HepG2 (cell line): ENCODE results near the gene WWP2. TPM values are rescaled to one million over a fixed set of nuclear protein-coding genes. Genes with fewer than 3 reads are reported as not detected.

Source experiments
- ATAC-seq: fragments of 200-7000 bp; cut with Tn5 transposase; 3 replicates; pipeline ENCODE4 v1.9.1; 2020; ENCODE audit warnings: mild to moderate bottlenecking, moderate library complexity
- BruUV-seq: library from RNA; stranded (reverse); fragments of 400-500 nt; replicated peaks from 2 replicates; lab custom pipeline; 2021; lab: Mats Ljungman, UMichigan
- CTCF ChIA-PET: fragments of 300-600 bp; formaldehyde crosslinking; extraction: SDS; loops from one replicate; lab custom pipeline; 2021; ENCODE audit warnings: low total read pairs, inconsistent platforms, low intra/inter-chr PET ratio; lab: Yijun Ruan, JAX
- POLR2A ChIA-PET: fragments of 350-600 bp; sonication (Branson Sonifier 250); formaldehyde crosslinking; loops from one replicate; lab custom pipeline; 2020; ENCODE audit warnings: antibody characterized with exemption, inconsistent platforms; lab: Yijun Ruan, JAX
- DNase-seq: peaks from one replicate; pipeline ENCODE4 v3.0.0-alpha.2; 2015; ENCODE audit warnings: low spot score
- FAIRE-seq: peaks from 3 replicates; lab custom pipeline; 2011; peaks lifted over from hg19 to GRCh38; lab: Jason Lieb, UNC
- H2AFZ ChIP-seq: one replicate; pipeline ENCODE4 v1.6.1; 2011; ENCODE audit warnings: low read length, inconsistent platforms
- H3K27ac ChIP-seq: fragments of 300-600 bp; 3 replicates; pipeline ENCODE4 v1.8.0; 2011; ENCODE audit warnings: mixed run types, mild to moderate bottlenecking, mixed read lengths, low read length, inconsistent platforms; ENCODE audit not compliant: insufficient read depth; ENCODE audit errors: extremely low read length
- H3K27me3 ChIP-seq, 2 experiments: fragments of 200-600 bp in 1 of 2; 2 replicates in 1 of 2; 3 replicates in 1 of 2; pipeline versions ENCODE4 v1.6.0 to v1.8.0; 2011; ENCODE audit warnings: low read length in 2 of 2, mild to moderate bottlenecking in 2 of 2, moderate library complexity in 2 of 2, inconsistent platforms in 1 of 2; ENCODE audit not compliant: insufficient read depth in 2 of 2, control insufficient read depth in 1 of 2
- H3K36me3 ChIP-seq, 2 experiments: fragments of 200-600 bp in 1 of 2; replicated peaks in 1 of 2; 2 replicates in 1 of 2; 3 replicates in 1 of 2; pipeline versions ENCODE4 v1.5.1 to v1.8.0; 2011; ENCODE audit warnings: low read length in 2 of 2, inconsistent platforms in 1 of 2; ENCODE audit not compliant: insufficient read depth in 2 of 2, control insufficient read depth in 1 of 2
- H3K4me1 ChIP-seq: 2 replicates; pipeline ENCODE4 v1.5.1; 2012; ENCODE audit warnings: low read length, inconsistent platforms; ENCODE audit not compliant: insufficient read depth
- H3K4me2 ChIP-seq: 2 replicates; pipeline ENCODE4 v1.6.0; 2011; ENCODE audit warnings: low read depth, low read length, inconsistent platforms
- H3K4me3 ChIP-seq, 3 experiments: fragments of 200-600 bp in 1 of 3; sonication (generic), shearing (Covaris generic) in 1 of 3; replicated peaks in 1 of 3; 2 replicates each; pipeline ENCODE4 v1.5.1; 2011 to 2016; ENCODE audit warnings: low read length in 3 of 3, inconsistent platforms in 2 of 3, low read depth in 2 of 3, mild to moderate bottlenecking in 2 of 3, control low read depth in 1 of 3, mixed read lengths in 1 of 3; ENCODE audit not compliant: insufficient read depth in 1 of 3
- H3K79me2 ChIP-seq: one replicate; pipeline ENCODE4 v1.6.1; 2011; ENCODE audit warnings: low read length, inconsistent platforms; ENCODE audit not compliant: insufficient read depth
- H3K9ac ChIP-seq: 2 replicates; pipeline ENCODE4 v1.6.0; 2011; ENCODE audit warnings: mild to moderate bottlenecking, low read depth, low read length, inconsistent platforms; ENCODE audit not compliant: insufficient read depth
- H3K9me3 ChIP-seq: 2 replicates; pipeline ENCODE4 v1.5.1; 2012; ENCODE audit warnings: mild to moderate bottlenecking, low read length
- H4K20me1 ChIP-seq: 2 replicates; pipeline ENCODE4 v1.6.0; 2011; ENCODE audit warnings: inconsistent platforms, mild to moderate bottlenecking, low read length, moderate library complexity; ENCODE audit not compliant: insufficient read depth
- AGO2 ChIP-seq: fragments of 200-400 bp; formaldehyde crosslinking; optimal IDR thresholded peaks from 2 replicates; pipeline ENCODE3; 2017; ENCODE audit warnings: mild to moderate bottlenecking, low read depth, low read length, moderate library complexity
- CEBPB ChIP-seq: IDR thresholded peaks from 2 replicates; pipeline ENCODE4 v1.6.1; 2011; ENCODE audit warnings: low read depth, low read length, improper control_type of control experiment, borderline replicate concordance
- FOXA3 ChIP-seq: IDR thresholded peaks from 2 replicates; pipeline ENCODE4 v1.6.1; 2016; ENCODE audit warnings: missing genetic modification reagents, missing compliant biosample characterization
- HNRNPL ChIP-seq: fragments of 200-400 bp; formaldehyde crosslinking; IDR thresholded peaks from 2 replicates; pipeline ENCODE4 v1.6.1; 2017; ENCODE audit warnings: mild to moderate bottlenecking, low read depth, low read length
- POLR2G ChIP-seq: fragments of 200-400 bp; formaldehyde crosslinking; IDR thresholded peaks from 2 replicates; pipeline ENCODE4 v1.6.1; 2018; ENCODE audit warnings: mild to moderate bottlenecking, low read depth, low read length, moderate library complexity
- ZFAT ChIP-seq: sonication (generic); formaldehyde crosslinking; conservative IDR thresholded peaks from 2 replicates; pipeline ENCODE4 v1.8.1; 2023; ENCODE audit warnings: missing genetic modification reagents, inconsistent platforms
- ZMYM3 ChIP-seq: sonication (generic); formaldehyde crosslinking; IDR thresholded peaks from 2 replicates; pipeline ENCODE4 v1.5.1; 2020; ENCODE audit warnings: mild to moderate bottlenecking, missing genetic modification reagents
- ZNF10 ChIP-seq: sonication (generic); formaldehyde crosslinking; IDR thresholded peaks from 2 replicates; pipeline ENCODE4 v1.4.0; 2020; ENCODE audit warnings: mild to moderate bottlenecking, low read depth, missing genetic modification reagents, borderline replicate concordance
- ZNF720 ChIP-seq: sonication (generic); formaldehyde crosslinking; IDR thresholded peaks from 2 replicates; pipeline ENCODE4 v1.4.0; 2020; ENCODE audit warnings: missing genetic modification reagents
- WGBS: methylation state at CpG from one replicate; pipeline ENCODE4 v1.1.6; 2017; ENCODE audit warnings: low lambda C conversion rate; 5-methylcytosine and 5-hydroxymethylcytosine counted together
- in situ Hi-C: cut with HindIII; loops from 2 replicates; pipeline ENCODE4 v1.10.0; 2017; ENCODE audit warnings: low pct_unique_long_range_greater_than_20kb; ENCODE audit not compliant: extremely low pct_ligation_motif_present
- intact Hi-C: fragments of 100-400 bp; cut with micrococcal nuclease; formaldehyde crosslinking; loops from one replicate; pipeline ENCODE4 v1.10.0; 2022; ENCODE audit not compliant: unreplicated experiment
- polyA plus RNA-seq, 8 experiments: library from polyadenylated mRNA; depleted of rRNA in 3 of 8; stranded (reverse) in 7 of 8; unstranded in 1 of 8; fragments of >200 nt; fragmentation: Illumina TruSeq in 4 of 8; extraction: Trizol in 4 of 8; gene quantifications; 2 replicates each; pipeline versions ENCODE4 v1.2.1 to v1.2.3, GENCODE V29; 2011 to 2016; ENCODE audit warnings: low read depth in 4 of 8, missing spikeins in 1 of 8, mixed read lengths in 1 of 8; ENCODE audit not compliant: insufficient read depth in 1 of 8
- total RNA-seq, 5 experiments: library from RNA; depleted of rRNA; stranded (reverse); fragments of >200 nt; fragmentation: Illumina TruSeq; extraction: Trizol; gene quantifications; 2 replicates each; pipeline ENCODE4 v1.2.3, GENCODE V29; 2016; ENCODE audit warnings: low read depth in 1 of 5
- TF ChIP-seq, protein P1 (sequence below): IDR thresholded peaks from 2 replicates; pipeline ENCODE4 v1.6.1; 2016; ENCODE audit warnings: low read depth, borderline replicate concordance
- TF ChIP-seq, protein P2 (sequence below): sonication (generic); formaldehyde crosslinking; IDR thresholded peaks from 2 replicates; pipeline ENCODE4 v1.5.1; 2020; ENCODE audit warnings: mild to moderate bottlenecking, missing genetic modification reagents
- TF ChIP-seq, protein P3 (sequence below): IDR thresholded peaks from 2 replicates; pipeline ENCODE4 v1.6.1; 2012; ENCODE audit warnings: low read depth, low read length, improper control_type of control experiment
- TF ChIP-seq, protein P4 (sequence below): sonication (generic); formaldehyde crosslinking; IDR thresholded peaks from 2 replicates; pipeline ENCODE4 v1.4.0; 2020; ENCODE audit warnings: missing genetic modification reagents, borderline replicate concordance

Gene WWP2
- total and polyA plus RNA-seq, 2 of the 13 experiments (the other 11 are each of a cell fraction or from before 2014, with no cell fraction given): 11.4 to 28.2 TPM

DNA sequence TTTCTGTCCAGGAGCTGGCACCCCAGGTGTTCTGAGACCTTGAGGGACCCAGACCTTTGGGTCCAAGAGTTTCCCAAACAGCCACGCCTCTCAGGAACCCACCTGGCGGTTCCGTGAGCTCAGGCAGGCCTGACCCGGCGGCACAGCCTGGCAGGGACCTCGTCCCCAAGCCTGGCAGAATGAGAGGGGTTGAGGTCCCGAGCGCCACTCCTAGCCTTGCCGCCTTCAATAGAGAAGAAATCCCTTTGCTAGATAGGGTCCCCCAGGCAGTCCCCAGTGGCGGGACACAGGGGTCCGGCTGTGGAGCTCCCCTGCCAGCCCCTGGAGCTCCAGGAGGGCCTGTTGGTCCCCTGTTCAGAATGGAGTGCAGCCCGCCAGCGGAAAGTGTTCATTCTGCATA, 178.5 kb downstream of the WWP2 start (continued):
- TF ChIP-seq, protein P1, sequence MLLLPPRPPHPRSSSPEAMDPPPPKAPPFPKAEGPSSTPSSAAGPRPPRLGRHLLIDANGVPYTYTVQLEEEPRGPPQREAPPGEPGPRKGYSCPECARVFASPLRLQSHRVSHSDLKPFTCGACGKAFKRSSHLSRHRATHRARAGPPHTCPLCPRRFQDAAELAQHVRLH (CRISPR knock-in tag): no peak
- TF ChIP-seq ZMYM3 (no peak), ZNF720 (CRISPR knock-in tag) (no peak), ZFAT (no peak)
- TF ChIP-seq, protein P2, sequence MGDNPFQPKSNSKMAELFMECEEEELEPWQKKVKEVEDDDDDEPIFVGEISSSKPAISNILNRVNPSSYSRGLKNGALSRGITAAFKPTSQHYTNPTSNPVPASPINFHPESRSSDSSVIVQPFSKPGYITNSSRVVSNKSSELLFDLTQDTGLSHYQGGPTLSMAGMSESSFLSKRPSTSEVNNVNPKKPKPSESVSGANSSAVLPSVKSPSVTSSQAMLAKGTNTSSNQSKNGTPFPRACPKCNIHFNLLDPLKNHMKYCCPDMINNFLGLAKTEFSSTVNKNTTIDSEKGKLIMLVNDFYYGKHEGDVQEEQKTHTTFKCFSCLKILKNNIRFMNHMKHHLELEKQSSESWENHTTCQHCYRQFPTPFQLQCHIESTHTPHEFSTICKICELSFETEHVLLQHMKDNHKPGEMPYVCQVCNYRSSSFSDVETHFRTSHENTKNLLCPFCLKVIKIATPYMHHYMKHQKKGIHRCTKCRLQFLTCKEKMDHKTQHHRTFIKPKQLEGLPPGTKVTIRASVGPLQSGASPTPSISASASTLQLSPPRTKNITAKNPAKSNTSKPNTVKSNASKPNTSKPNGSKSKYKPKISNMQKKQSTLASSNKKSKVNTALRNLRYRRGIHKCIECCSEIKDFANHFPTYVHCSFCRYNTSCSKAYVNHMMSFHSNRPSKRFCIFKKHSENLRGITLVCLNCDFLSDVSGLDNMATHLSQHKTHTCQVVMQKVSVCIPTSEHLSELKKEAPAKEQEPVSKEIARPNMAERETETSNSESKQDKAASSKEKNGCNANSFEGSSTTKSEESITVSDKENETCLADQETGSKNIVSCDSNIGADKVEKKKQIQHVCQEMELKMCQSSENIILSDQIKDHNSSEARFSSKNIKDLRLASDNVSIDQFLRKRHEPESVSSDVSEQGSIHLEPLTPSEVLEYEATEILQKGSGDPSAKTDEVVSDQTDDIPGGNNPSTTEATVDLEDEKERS (CRISPR knock-in tag): no peak

DNA sequence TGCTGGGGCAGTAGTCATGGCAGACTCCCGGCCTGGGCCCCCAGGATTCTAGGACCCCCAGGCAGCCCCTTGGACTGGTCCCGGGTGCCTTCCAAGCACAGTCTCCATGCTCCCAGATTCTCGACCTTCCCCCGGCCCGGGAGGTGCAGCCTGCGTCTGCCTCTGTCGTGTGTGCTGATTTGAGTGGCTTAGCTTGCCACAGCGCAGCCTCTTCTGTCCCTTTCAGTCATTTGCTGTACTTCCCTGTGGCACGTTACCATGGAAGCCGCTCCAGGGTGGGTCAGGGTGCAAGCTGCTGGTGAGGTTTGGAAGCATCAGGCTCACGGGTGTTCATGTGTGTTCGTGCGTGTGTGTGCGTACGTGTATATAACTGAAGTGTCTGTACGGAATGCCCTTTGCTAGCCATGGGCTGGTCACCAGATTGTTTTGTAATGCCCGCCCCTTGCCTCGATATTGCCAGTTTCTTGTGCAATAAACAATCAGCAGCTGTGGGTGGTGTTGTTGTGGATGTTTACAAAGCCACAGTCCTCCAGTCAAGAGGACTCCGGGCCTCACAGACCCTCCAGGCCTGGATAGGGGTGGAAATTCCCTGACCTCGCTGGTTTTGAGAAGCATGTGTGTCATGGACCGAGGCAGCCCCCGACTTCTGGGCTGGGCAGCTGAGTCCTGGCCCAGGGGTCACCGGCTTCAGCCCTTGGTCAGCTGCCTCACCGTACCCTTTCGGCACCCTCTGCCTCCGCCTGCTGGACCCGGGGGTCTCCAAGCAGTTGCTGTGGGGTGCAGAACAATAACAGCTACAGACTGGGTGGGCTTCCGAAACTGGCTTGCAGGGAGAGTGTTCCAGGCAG, 179.3 kb downstream of the WWP2 start:
- ATAC-seq (no peak), FAIRE-seq (no peak), DNase-seq (no peak)
- H3K79me2 ChIP-seq: no peaks in the 10 kb centered on the region
- H4K20me1 ChIP-seq: no peaks in the 10 kb centered on the region
- no peak overlapping the region for H3K9ac ChIP-seq
- intact Hi-C loops: no loop called here
- no peak overlapping the region for H3K4me3 ChIP-seq
- CTCF ChIA-PET: no interaction called here
- TF ChIP-seq ZNF10 (CRISPR knock-in tag): no peak
- TF ChIP-seq HNRNPL: no peak
- TF ChIP-seq AGO2: peak; percentile 52
- no peak for TF ChIP-seq FOXA3
- 0 out of 2 replicates have a peak, but pooled peaks have one; percentile 30 for TF ChIP-seq POLR2G
- TF ChIP-seq, protein P3, sequence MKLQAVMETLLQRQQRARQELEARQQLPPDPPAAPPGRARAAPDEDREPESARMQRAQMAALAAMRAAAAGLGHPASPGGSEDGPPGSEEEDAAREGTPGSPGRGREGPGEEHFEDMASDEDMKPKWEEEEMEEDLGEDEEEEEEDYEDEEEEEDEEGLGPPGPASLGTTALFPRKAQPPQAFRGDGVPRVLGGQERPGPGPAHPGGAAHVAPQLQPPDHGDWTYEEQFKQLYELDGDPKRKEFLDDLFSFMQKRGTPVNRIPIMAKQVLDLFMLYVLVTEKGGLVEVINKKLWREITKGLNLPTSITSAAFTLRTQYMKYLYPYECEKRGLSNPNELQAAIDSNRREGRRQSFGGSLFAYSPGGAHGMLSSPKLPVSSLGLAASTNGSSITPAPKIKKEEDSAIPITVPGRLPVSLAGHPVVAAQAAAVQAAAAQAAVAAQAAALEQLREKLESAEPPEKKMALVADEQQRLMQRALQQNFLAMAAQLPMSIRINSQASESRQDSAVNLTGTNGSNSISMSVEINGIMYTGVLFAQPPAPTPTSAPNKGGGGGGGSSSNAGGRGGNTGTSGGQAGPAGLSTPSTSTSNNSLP: no peak
- TF ChIP-seq CEBPB: 0 out of 2 replicates have a peak, but pooled peaks have one; percentile 13
- TF ChIP-seq, protein P4, sequence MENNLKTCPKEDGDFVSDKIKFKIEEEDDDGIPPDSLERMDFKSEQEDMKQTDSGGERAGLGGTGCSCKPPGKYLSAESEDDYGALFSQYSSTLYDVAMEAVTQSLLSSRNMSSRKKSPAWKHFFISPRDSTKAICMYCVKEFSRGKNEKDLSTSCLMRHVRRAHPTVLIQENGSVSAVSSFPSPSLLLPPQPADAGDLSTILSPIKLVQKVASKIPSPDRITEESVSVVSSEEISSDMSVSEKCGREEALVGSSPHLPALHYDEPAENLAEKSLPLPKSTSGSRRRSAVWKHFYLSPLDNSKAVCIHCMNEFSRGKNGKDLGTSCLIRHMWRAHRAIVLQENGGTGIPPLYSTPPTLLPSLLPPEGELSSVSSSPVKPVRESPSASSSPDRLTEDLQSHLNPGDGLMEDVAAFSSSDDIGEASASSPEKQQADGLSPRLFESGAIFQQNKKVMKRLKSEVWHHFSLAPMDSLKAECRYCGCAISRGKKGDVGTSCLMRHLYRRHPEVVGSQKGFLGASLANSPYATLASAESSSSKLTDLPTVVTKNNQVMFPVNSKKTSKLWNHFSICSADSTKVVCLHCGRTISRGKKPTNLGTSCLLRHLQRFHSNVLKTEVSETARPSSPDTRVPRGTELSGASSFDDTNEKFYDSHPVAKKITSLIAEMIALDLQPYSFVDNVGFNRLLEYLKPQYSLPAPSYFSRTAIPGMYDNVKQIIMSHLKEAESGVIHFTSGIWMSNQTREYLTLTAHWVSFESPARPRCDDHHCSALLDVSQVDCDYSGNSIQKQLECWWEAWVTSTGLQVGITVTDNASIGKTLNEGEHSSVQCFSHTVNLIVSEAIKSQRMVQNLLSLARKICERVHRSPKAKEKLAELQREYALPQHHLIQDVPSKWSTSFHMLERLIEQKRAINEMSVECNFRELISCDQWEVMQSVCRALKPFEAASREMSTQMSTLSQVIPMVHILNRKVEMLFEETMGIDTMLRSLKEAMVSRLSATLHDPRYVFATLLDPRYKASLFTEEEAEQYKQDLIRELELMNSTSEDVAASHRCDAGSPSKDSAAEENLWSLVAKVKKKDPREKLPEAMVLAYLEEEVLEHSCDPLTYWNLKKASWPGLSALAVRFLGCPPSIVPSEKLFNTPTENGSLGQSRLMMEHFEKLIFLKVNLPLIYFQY: no peak
- 93% methylated on average over 24 of the region's 28 CpGs for WGBS
- H3K9me3 ChIP-seq: no peaks in the 10 kb centered on the region
- H3K4me2 ChIP-seq: no peak overlapping the region
- H3K27ac ChIP-seq: no peak overlapping the region
- no peak overlapping the region for H2AFZ ChIP-seq
- POLR2A ChIA-PET: no interaction called here
- H3K4me1 ChIP-seq: no peaks in the 10 kb centered on the region
- no peaks in the 10 kb centered on the region for H3K27me3 ChIP-seq
- H3K36me3 ChIP-seq: peaks cover 23 to 40% of the 10 kb centered on the region in 2 experiments
- in situ Hi-C loops: no loop called here
- no TSS peak for BruUV-seq
